HL-60 (cell line): ENCODE data around the gene TLR2.

ENCODE experiments used
- DNase-seq, 2 experiments: peaks; one replicate each; pipeline ENCODE4 v3.0.0-alpha.2; 2010 to 2020; ENCODE audit warnings: low read depth in 1 of 2, low spot score in 1 of 2
- H3K27ac ChIP-seq: fragments of 250-450 bp; sonication (Bioruptor Pico); replicated peaks from 2 replicates; pipeline ENCODE4 v1.5.1; 2020; ENCODE audit warnings: mild to moderate bottlenecking, moderate library complexity
- H3K27me3 ChIP-seq: fragments of 250-450 bp; sonication (Bioruptor Pico); 2 replicates; pipeline ENCODE4 v1.5.1; 2021; ENCODE audit warnings: mild to moderate bottlenecking, moderate library complexity; ENCODE audit not compliant: insufficient read depth, poor library complexity, severe bottlenecking
- H3K4me3 ChIP-seq: replicated peaks from 2 replicates; pipeline ENCODE4 v1.5.1; 2011; ENCODE audit warnings: mild to moderate bottlenecking, control low read depth, low read length; ENCODE audit not compliant: insufficient read depth
- GABPA ChIP-seq: IDR thresholded peaks from 2 replicates; pipeline ENCODE4 v1.6.1; 2012; ENCODE audit warnings: low read depth
- POLR2AphosphoS5 ChIP-seq: IDR thresholded peaks from 2 replicates; pipeline ENCODE4 v1.6.1; 2012; ENCODE audit warnings: low read depth
- SPI1 ChIP-seq: IDR thresholded peaks from 2 replicates; pipeline ENCODE4 v1.6.1; 2012; ENCODE audit warnings: low read depth, mild to moderate bottlenecking, borderline replicate concordance
- long read RNA-seq: library from polyadenylated mRNA; unstranded; transcript quantifications from one replicate; pipeline ENCODE4 v2.0.0, GENCODE V29; 2020
- TF ChIP-seq, protein P1 (sequence below): IDR thresholded peaks from one replicate; pipeline ENCODE4 v1.5.1; 2011; ENCODE audit warnings: low read length, control low read depth, inconsistent platforms; ENCODE audit not compliant: insufficient read depth
- TF ChIP-seq, protein P2 (sequence below): IDR thresholded peaks from 2 replicates; pipeline ENCODE4 v1.6.1; 2012; ENCODE audit warnings: low read depth; ENCODE audit not compliant: insufficient replicate concordance

TLR2 gene, protein sequence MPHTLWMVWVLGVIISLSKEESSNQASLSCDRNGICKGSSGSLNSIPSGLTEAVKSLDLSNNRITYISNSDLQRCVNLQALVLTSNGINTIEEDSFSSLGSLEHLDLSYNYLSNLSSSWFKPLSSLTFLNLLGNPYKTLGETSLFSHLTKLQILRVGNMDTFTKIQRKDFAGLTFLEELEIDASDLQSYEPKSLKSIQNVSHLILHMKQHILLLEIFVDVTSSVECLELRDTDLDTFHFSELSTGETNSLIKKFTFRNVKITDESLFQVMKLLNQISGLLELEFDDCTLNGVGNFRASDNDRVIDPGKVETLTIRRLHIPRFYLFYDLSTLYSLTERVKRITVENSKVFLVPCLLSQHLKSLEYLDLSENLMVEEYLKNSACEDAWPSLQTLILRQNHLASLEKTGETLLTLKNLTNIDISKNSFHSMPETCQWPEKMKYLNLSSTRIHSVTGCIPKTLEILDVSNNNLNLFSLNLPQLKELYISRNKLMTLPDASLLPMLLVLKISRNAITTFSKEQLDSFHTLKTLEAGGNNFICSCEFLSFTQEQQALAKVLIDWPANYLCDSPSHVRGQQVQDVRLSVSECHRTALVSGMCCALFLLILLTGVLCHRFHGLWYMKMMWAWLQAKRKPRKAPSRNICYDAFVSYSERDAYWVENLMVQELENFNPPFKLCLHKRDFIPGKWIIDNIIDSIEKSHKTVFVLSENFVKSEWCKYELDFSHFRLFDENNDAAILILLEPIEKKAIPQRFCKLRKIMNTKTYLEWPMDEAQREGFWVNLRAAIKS
- long read RNA-seq, result 0 reads

DNA sequence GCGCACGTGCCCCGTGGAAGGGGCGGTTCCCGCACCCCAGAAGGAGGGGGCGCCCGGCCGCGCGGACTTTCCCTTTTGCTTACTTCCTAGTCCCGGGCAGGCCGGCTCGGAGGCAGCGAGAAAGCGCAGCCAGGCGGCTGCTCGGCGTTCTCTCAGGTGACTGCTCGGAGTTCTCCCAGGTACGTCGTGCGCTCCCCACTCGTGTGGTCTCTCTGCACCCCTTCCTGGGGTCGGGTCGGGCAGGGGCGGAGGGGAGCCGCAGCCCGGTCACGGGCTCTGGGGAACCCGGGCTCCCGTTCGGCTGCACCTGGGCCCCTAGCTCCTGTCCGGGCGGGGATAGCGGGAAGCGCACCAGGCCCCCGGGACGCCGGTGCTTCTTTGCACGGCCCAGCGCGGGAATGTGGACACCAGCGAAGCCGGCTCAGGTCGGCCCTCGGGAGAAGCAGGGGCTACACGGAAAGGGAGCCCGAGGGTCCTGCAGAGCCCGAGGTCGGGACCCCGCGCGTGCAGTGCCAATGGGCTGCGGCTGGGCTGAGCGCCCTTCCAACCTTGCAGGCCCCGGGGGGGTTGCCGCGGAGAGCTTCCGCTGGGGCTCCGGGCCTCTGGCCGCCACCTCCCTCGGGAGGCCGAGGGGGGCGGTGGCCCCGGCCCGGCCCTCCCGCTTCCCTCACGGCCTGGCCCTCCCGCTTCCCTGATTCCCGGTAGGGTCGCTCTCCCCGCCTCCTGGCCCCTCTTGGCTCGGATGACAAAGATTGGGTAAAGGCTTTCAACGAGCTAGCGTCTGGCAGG is at the start of gene TLR2:
TLR2 (plus strand) TSS at position 99 of the 789 bp plus-strand sequence. CDS start 18,628 bp downstream, outside the sequence.
- H3K27me3 ChIP-seq, result no peaks in the 10 kb centered on the region
- peak; percentile 61 to 81 for DNase-seq
- TF ChIP-seq, protein P1, sequence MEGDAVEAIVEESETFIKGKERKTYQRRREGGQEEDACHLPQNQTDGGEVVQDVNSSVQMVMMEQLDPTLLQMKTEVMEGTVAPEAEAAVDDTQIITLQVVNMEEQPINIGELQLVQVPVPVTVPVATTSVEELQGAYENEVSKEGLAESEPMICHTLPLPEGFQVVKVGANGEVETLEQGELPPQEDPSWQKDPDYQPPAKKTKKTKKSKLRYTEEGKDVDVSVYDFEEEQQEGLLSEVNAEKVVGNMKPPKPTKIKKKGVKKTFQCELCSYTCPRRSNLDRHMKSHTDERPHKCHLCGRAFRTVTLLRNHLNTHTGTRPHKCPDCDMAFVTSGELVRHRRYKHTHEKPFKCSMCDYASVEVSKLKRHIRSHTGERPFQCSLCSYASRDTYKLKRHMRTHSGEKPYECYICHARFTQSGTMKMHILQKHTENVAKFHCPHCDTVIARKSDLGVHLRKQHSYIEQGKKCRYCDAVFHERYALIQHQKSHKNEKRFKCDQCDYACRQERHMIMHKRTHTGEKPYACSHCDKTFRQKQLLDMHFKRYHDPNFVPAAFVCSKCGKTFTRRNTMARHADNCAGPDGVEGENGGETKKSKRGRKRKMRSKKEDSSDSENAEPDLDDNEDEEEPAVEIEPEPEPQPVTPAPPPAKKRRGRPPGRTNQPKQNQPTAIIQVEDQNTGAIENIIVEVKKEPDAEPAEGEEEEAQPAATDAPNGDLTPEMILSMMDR, result no peak
- TF ChIP-seq GABPA, result no peak
- TF ChIP-seq SPI1, result no peak
- TF ChIP-seq, protein P2, sequence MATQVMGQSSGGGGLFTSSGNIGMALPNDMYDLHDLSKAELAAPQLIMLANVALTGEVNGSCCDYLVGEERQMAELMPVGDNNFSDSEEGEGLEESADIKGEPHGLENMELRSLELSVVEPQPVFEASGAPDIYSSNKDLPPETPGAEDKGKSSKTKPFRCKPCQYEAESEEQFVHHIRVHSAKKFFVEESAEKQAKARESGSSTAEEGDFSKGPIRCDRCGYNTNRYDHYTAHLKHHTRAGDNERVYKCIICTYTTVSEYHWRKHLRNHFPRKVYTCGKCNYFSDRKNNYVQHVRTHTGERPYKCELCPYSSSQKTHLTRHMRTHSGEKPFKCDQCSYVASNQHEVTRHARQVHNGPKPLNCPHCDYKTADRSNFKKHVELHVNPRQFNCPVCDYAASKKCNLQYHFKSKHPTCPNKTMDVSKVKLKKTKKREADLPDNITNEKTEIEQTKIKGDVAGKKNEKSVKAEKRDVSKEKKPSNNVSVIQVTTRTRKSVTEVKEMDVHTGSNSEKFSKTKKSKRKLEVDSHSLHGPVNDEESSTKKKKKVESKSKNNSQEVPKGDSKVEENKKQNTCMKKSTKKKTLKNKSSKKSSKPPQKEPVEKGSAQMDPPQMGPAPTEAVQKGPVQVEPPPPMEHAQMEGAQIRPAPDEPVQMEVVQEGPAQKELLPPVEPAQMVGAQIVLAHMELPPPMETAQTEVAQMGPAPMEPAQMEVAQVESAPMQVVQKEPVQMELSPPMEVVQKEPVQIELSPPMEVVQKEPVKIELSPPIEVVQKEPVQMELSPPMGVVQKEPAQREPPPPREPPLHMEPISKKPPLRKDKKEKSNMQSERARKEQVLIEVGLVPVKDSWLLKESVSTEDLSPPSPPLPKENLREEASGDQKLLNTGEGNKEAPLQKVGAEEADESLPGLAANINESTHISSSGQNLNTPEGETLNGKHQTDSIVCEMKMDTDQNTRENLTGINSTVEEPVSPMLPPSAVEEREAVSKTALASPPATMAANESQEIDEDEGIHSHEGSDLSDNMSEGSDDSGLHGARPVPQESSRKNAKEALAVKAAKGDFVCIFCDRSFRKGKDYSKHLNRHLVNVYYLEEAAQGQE, result no peak
- TF ChIP-seq POLR2AphosphoS5, result peak; percentile 71
- peak within 1 kb of the TSS; percentile 69 for H3K27ac ChIP-seq
- H3K4me3 ChIP-seq, result peak within 1 kb of the TSS; percentile 89

DNA sequence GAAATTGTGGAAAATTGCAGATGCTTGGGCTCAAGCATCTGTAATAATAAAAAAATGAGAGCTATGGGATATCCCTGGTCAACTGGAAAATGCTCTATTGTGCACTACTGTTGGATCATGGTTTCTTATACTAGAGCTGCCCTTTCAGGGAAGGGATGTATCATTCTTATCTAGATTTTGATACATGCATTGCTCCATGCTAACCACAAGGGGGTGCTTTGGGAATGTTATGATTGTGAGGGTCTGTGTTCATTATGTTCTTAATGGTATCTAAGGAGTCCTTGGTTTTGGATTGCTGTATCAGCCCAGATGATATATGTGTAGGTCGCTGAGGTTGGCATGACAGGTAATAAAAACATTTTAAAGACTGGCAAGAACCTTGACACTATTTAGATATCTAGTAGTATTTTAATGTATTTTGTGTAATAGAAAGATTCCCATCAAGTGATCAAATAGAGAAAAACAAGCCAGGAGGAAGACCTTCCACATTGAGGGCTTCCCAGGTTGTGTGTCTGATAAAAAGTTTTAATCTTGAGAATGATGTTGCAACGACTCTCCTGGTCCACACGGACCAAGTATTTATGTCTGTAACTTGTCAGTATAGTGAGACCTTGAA is 49.2 kb upstream of the TLR2 start:
- peak in 1 of 2 experiments; percentile 20 for DNase-seq
- Histone ChIP-seq H3K4me3 (no peak overlapping the region), H3K27ac (no peak overlapping the region)

DNA sequence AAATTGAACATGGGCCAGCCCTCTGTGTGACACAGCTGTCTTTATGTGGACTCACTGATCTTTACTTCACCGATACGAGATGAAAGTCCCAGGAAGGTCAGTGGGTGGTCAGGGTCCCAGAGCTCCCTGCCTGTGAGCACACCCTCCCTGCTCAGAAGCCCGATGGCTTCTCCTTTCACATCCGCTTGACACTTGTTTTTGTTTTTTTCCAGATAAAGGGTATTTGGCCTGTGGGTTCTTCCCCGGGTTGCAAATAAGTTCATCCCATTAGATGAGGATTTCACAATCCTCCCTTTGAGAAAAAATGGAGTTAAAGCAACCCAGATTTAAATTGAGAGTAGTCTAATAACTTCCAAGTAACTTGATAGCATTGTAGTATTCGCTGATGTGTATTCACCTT is 48.2 kb upstream of the TLR2 start:
- H3K4me3 ChIP-seq, result no peak overlapping the region
- no peak for DNase-seq
- no peak overlapping the region for H3K27ac ChIP-seq
- TF ChIP-seq, protein P1, result no peak
- TF ChIP-seq POLR2AphosphoS5 (no peak), GABPA (no peak), SPI1 (no peak)
- TF ChIP-seq, protein P2, result no peak
- H3K27me3 ChIP-seq, result no peaks in the 10 kb centered on the region

More for the DNA sequence above, 49.2 kb upstream of the TLR2 start:
- no peaks in the 10 kb centered on the region for H3K27me3 ChIP-seq
- TF ChIP-seq, protein P1, result peak; percentile 55
- TF ChIP-seq POLR2AphosphoS5, result no peak
